Stomach (tissue), 9 donors: ENCODE results near the gene P2RY11. TPM values are rescaled to one million over a fixed set of nuclear protein-coding genes. Genes with fewer than 3 reads are reported as not detected.

Experiments used
- DNase-seq, 2 donors: peaks; one replicate each; pipeline versions ENCODE4 v3.0.0 to v3.0.0-alpha.2; 2013 to 2019
- H3K27ac ChIP-seq, 5 donors: fragments of 200-600 bp in 4 of 5; sonication (generic) in 4 of 5; one replicate each; pipeline ENCODE4 v1.5.1; 2013 to 2019; ENCODE audit warnings: mild to moderate bottlenecking in 1 of 5, moderate library complexity in 1 of 5
- H3K27me3 ChIP-seq, 3 donors: fragments of 200-600 bp; sonication (generic); one replicate each; pipeline ENCODE4 v1.5.1; 2017 to 2019; ENCODE audit warnings: mixed run types in 1 of 3
- H3K36me3 ChIP-seq, 4 donors: fragments of 200-600 bp; sonication (generic); 1 replicate in 3 of 4; 2 replicates in 1 of 4; pipeline ENCODE4 v1.5.1; 2016 to 2019
- H3K4me1 ChIP-seq, 4 donors: fragments of 200-600 bp; sonication (generic); one replicate each; pipeline ENCODE4 v1.5.1; 2016 to 2019
- H3K4me3 ChIP-seq, 4 donors: fragments of 200-600 bp; sonication (generic) in 3 of 4; one replicate each; pipeline ENCODE4 v1.5.1; 2016 to 2019; ENCODE audit warnings: mild to moderate bottlenecking in 1 of 4
- H3K9me3 ChIP-seq, 4 donors: fragments of 200-600 bp; sonication (generic); one replicate each; pipeline ENCODE4 v1.5.1; 2016 to 2019
- EP300 ChIP-seq: sonication (generic); formaldehyde crosslinking; IDR thresholded peaks from one replicate; pipeline ENCODE4 v1.6.1; 2017; ENCODE audit warnings: antibody characterized with exemption
- POLR2A ChIP-seq, 4 donors: fragments of 450-650 bp; IDR thresholded peaks; one replicate each; pipeline ENCODE4 v1.6.1; 2016; ENCODE audit warnings: antibody characterized with exemption in 4 of 4, control low read depth in 2 of 4, mild to moderate bottlenecking in 1 of 4, moderate library complexity in 1 of 4
- POLR2AphosphoS5 ChIP-seq, 3 donors: sonication (generic); formaldehyde crosslinking; IDR thresholded peaks; one replicate each; pipeline ENCODE4 v1.6.1; 2016; ENCODE audit warnings: antibody characterized with exemption in 3 of 3
- WGBS, 5 donors: extraction: QIAGEN DNeasy Blood & Tissue Kit in 3 of 5; methylation state at CpG; one replicate each; pipeline versions ENCODE4 v1.1.5 to v1.1.7; 2013 to 2018; 5-methylcytosine and 5-hydroxymethylcytosine counted together
- intact Hi-C: fragments of 100-400 bp; cut with DNase I; formaldehyde crosslinking; loops from one replicate; pipeline ENCODE4 v1.15.1; 2023; ENCODE audit warnings: low total_unique reads
- polyA plus RNA-seq, 3 donors: library from polyadenylated mRNA; stranded (reverse); fragments of 200-250 nt; gene quantifications; one replicate each; pipeline ENCODE4 v1.2.3, GENCODE V29; 2013
- total RNA-seq, 5 donors: library from RNA; depleted of rRNA; stranded (reverse); fragments of >200 nt; gene quantifications; one replicate each; pipeline versions ENCODE4 v1.1.0 to v1.2.3, GENCODE V29; 2014 to 2016
- TF ChIP-seq, protein P1 (sequence below), 7 experiments: fragments of 450-650 bp in 4 of 7; fragments of 200-600 bp in 3 of 7; sonication (generic) in 3 of 7; IDR thresholded peaks; one replicate each; pipeline ENCODE4 v1.5.1; 2016 to 2019; ENCODE audit warnings: antibody characterized with exemption in 7 of 7, control low read depth in 2 of 7, mild to moderate bottlenecking in 1 of 7
- donor health status: healthy with polysubstance abuse.
- donor health status: Bipolar disorder and iron deficiency.
- donor health status: healthy.

Gene P2RY11
- total and polyA plus RNA-seq, 8 donors, result 1.8 to 24.8 (median 5.0) TPM

DNA sequence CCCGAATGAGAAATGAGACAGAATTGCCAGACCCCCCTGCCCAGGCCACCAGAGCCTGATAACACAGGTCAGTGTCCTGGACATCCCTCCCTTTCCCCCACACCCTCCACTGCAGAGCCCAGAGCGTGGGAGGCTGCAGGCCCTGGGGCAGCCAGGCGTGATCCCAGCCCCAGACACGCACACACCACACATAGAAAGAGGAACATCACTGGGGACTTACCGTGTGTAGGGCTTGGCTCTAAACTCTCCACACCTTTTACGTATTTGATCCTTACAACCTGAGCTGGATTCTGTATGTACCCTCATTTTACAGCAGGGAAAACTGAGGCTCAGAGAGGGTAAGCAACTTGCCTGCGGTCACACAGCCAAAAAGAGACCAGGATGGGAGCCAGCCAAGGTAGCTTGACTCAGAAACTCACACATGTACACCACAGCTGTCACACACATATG lies 8.7 kb upstream of the P2RY11 start:
- intact Hi-C loops, result no loop called here
- Histone ChIP-seq H3K27me3 (no peaks in the 10 kb centered on the region), H3K9me3 (no peaks in the 10 kb centered on the region), H3K4me3 (no peak overlapping the region), H3K27ac (peak overlapping the region in 4 of 5 donors; percentile 18 to 52 (median 45)), H3K4me1 (peaks cover 10 to 28% (median 24%) of the 10 kb centered on the region in 4 donors), H3K36me3 (peaks cover 3 to 8% (median 6%) of the 10 kb centered on the region in 4 donors)
- WGBS, 5 donors, result 60 to 85% (median 72%) methylated on average over 4 to 7 of the region's 7 CpGs
- DNase-seq, result no peak
- TF ChIP-seq POLR2A (IDR thresholded peaks at IDR 0.05) (no peak), EP300 (no peak), POLR2AphosphoS5 (IDR thresholded peaks at IDR 0.05) (no peak)
- TF ChIP-seq, protein P1, sequence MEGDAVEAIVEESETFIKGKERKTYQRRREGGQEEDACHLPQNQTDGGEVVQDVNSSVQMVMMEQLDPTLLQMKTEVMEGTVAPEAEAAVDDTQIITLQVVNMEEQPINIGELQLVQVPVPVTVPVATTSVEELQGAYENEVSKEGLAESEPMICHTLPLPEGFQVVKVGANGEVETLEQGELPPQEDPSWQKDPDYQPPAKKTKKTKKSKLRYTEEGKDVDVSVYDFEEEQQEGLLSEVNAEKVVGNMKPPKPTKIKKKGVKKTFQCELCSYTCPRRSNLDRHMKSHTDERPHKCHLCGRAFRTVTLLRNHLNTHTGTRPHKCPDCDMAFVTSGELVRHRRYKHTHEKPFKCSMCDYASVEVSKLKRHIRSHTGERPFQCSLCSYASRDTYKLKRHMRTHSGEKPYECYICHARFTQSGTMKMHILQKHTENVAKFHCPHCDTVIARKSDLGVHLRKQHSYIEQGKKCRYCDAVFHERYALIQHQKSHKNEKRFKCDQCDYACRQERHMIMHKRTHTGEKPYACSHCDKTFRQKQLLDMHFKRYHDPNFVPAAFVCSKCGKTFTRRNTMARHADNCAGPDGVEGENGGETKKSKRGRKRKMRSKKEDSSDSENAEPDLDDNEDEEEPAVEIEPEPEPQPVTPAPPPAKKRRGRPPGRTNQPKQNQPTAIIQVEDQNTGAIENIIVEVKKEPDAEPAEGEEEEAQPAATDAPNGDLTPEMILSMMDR (IDR thresholded peaks at IDR 0.05), result no peak

DNA sequence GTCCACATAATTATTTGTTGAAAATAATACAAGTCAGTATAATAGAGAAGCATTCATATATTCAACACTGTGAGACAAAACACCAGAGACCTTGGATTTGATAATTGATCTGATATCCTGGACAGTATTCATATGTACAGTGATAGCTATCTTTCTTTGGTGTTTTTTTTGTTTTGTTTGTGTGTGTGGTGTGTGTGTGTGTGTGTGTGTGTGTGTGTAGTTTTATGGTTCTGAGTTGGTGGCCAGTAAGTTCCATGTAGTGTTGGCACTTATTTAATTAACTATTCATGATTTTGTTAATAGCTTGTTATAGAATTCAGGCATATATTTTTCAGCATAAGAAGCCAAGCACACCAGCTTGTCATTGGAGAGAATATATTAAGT lies 7.4 kb upstream of the P2RY11 start:
- Histone ChIP-seq H3K36me3 (peaks cover 16 to 21% (median 19%) of the 10 kb centered on the region in 4 donors), H3K9me3 (no peaks in the 10 kb centered on the region), H3K27ac (peak overlapping the region in 1 of 5 donors; percentile 10), H3K27me3 (no peaks in the 10 kb centered on the region), H3K4me1 (peaks cover 10 to 34% (median 25%) of the 10 kb centered on the region in 4 donors), H3K4me3 (no peak overlapping the region)
- TF ChIP-seq POLR2A (IDR thresholded peaks at IDR 0.05), result no peak
- no peak for TF ChIP-seq POLR2AphosphoS5 (IDR thresholded peaks at IDR 0.05)
- TF ChIP-seq EP300, result no peak
- TF ChIP-seq, protein P1 (IDR thresholded peaks at IDR 0.05), result no peak
- intact Hi-C loops, result no loop called here
- DNase-seq, result no peak

DNA sequence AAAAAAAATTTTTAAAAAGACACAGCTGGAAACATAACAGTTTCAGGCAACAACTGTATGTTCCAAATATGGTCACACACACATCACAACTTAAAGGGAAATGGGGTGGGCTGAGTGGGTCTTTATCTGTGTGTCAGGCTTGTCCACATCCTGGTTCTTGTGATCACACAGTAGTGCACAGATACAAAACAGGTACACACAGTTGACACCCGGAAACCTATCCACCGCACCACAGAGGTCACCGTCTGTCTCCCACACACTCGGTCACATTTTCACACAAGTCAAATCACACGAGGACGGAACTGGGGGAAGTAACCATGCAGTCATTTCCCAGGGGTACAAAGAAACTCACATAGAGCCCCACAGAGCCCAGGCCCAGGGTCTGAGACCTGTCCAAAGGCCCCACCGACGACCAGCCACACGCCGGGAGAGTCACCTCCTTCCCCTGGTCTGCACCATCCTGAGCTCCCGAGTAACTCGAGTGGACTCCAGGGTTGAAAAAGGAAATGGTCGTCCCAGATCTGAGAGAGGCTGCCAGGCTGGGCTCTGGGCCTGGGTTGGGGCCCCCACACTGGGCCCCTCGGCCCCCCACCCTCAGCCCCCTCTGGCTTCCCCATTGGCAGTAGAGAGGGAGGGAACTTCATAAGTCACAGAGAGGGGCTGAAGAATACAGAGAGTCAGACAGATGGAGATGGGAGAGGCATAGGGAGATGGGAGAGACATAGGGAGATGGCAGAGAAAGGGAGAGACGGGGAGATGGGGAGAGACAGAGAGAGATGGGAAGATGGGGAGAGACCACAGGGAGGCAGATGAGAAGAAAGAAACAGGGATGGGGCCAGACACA lies 6.6 kb upstream of the P2RY11 start:
- Histone ChIP-seq H3K36me3 (peaks cover 24 to 29% (median 27%) of the 10 kb centered on the region in 4 donors), H3K27ac (peak overlapping the region; percentile 54 to 88 (median 82)), H3K4me3 (no peak overlapping the region), H3K4me1 (peaks cover 10 to 34% (median 24%) of the 10 kb centered on the region in 4 donors), H3K27me3 (no peaks in the 10 kb centered on the region), H3K9me3 (no peaks in the 10 kb centered on the region)
- DNase-seq, result peak in 1 of 2 donors; percentile 85
- 43 to 57% (median 54%) methylated on average over 13 to 15 of the region's 15 CpGs for WGBS, 5 donors
- TF ChIP-seq POLR2AphosphoS5 (IDR thresholded peaks at IDR 0.05) (peak in 2 of 3 donors; percentile 7 to 8), EP300 (no peak), POLR2A (IDR thresholded peaks at IDR 0.05) (no peak)
- TF ChIP-seq, protein P1 (IDR thresholded peaks at IDR 0.05), result no peak
- intact Hi-C loops, result no loop called here

DNA sequence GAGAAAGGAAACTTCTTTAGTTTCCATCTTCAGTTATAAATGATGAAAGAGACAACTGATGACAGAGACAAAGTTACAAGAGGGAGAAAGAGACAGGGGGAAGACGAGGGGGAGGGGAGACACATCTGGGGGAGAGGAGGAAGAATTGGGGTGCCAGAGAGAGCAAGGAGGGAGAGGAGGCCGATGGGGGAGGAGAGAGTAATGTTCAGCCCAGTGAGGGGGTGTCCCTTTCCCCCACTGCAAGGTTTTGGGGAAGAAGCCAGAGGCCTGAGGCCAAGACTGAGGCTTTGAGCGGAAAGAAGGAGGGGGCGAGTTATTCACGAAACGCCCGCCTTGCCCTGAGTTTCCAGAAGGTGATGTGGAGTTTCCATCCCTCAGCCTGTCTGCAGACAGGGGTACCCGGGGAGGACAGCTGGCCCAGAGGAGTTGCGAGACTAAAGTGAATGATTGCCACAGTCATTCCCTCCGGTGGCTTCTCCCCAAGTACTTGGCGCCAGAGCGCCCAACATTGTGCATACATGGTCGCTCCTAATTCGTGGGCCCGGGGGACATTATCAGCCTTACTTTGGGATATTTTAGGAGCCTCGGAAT lies 5.9 kb upstream of the P2RY11 start:
- intact Hi-C loops, result no loop called here
- Histone ChIP-seq H3K27ac (peak overlapping the region; percentile 54 to 88 (median 82)), H3K27me3 (no peaks in the 10 kb centered on the region), H3K36me3 (peaks cover 30 to 36% (median 34%) of the 10 kb centered on the region in 4 donors), H3K4me3 (peak overlapping the region; percentile 59 to 97 (median 79)), H3K9me3 (no peaks in the 10 kb centered on the region), H3K4me1 (peaks cover 10 to 37% (median 24%) of the 10 kb centered on the region in 4 donors)
- DNase-seq, result peak in 1 of 2 donors; percentile 80
- 36 to 54% (median 44%) methylated on average over 11 to 16 of the region's 16 CpGs for WGBS, 5 donors
- TF ChIP-seq POLR2AphosphoS5 (IDR thresholded peaks at IDR 0.05) (no peak), POLR2A (IDR thresholded peaks at IDR 0.05) (no peak), EP300 (no peak)
- TF ChIP-seq, protein P1 (IDR thresholded peaks at IDR 0.05), result no peak
